ENCODE data around the gene ZNF576.

ZNF576 gene

DNA sequence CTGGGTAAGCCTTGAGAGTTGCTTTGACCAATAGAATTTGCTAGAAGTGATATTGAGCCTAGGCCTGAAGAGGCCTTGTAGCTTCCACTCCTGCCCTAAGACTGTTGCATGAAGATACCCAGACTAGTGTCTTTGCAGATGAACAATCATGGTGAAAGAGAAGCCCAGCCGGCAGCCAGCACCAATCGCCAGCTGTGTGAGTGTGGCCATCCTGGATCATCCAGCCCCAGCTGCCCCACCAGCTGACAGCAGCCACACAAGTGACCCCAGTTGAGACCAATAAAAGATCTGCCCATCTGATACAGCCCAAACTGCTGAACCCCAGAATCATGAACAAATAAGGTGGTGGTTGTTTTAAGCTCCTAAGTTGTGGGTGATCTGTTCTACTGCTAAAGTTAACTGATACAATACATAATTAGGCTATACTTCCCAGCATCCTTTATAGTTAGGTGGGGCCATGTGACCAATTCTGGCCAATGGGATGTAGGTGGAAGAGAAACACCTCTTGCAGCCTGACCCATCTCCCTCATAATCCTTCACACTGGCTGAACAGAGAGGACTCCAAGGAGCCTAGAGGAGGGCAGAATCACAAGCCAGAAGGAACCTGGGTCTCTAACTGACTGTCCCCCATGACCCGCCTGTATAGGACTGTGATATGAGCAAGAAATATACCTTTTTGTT is 32.4 kb downstream of the ZNF576 start:
- Histone ChIP-seq H3K9ac (no peak overlapping the region), H3K79me2 (ENCODE audit: insufficient read depth, low read depth) (no peaks in the 10 kb centered on the region), H3K4me2 (no peak overlapping the region), H3K27ac (no peak overlapping the region), H2AFZ (ENCODE audit: low read depth) (no peak overlapping the region), H4K20me1 (ENCODE audit: insufficient read depth) (no peaks in the 10 kb centered on the region), H3K36me3 (ENCODE audit: insufficient read depth) (no peaks in the 10 kb centered on the region), H3K4me3 (IDR thresholded peaks at IDR 0.05; ENCODE audit: insufficient read depth, low read depth, low read length) (no peak overlapping the region), H3K4me1 (ENCODE audit: low read depth, poor library complexity, severe bottlenecking) (peaks cover 4% of the 10 kb centered on the region), H3K27me3 (ENCODE audit: insufficient read depth, low read depth) (peaks cover 3% of the 10 kb centered on the region; the same call in 1 of the 2 replicates)
- TF ChIP-seq, protein P1, sequence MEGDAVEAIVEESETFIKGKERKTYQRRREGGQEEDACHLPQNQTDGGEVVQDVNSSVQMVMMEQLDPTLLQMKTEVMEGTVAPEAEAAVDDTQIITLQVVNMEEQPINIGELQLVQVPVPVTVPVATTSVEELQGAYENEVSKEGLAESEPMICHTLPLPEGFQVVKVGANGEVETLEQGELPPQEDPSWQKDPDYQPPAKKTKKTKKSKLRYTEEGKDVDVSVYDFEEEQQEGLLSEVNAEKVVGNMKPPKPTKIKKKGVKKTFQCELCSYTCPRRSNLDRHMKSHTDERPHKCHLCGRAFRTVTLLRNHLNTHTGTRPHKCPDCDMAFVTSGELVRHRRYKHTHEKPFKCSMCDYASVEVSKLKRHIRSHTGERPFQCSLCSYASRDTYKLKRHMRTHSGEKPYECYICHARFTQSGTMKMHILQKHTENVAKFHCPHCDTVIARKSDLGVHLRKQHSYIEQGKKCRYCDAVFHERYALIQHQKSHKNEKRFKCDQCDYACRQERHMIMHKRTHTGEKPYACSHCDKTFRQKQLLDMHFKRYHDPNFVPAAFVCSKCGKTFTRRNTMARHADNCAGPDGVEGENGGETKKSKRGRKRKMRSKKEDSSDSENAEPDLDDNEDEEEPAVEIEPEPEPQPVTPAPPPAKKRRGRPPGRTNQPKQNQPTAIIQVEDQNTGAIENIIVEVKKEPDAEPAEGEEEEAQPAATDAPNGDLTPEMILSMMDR (conservative IDR thresholded peaks at IDR 0.05; ENCODE audit: low read depth, low read length), result no peak

DNA sequence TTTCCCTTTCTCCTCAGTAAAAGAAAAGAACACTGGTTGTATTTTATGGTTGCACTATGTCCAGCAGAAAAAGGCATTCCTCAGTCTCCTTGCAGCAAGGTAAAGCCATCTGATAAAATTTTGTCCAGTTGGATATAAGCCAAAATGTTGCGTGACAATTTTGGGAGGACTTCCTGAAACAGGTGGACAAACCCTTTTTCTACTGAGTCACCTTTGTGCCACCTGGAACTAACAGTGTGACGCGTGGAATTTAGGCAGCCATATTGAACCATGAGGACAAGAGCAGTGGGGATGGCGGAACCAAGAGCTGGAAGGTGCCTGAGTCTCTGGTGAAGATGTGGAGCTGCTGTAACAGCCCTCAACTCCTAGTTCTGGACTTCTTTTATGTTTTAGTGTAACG is 35.1 kb downstream of the ZNF576 start:
- no peaks in the 10 kb centered on the region for H3K36me3 ChIP-seq (ENCODE audit: insufficient read depth)
- H3K27ac ChIP-seq, result no peak overlapping the region
- H3K4me1 ChIP-seq (ENCODE audit: low read depth, poor library complexity, severe bottlenecking), result no peaks in the 10 kb centered on the region
- no peaks in the 10 kb centered on the region for H4K20me1 ChIP-seq (ENCODE audit: insufficient read depth)
- H3K79me2 ChIP-seq (ENCODE audit: insufficient read depth, low read depth), result no peaks in the 10 kb centered on the region
- no peak overlapping the region for H3K4me2 ChIP-seq
- no peak overlapping the region for H2AFZ ChIP-seq (ENCODE audit: low read depth)
- TF ChIP-seq, protein P1 (conservative IDR thresholded peaks at IDR 0.05; ENCODE audit: low read depth, low read length), result no peak
- no peak overlapping the region for H3K4me3 ChIP-seq (IDR thresholded peaks at IDR 0.05; ENCODE audit: insufficient read depth, low read depth, low read length)
- H3K9ac ChIP-seq, result no peak overlapping the region
- peaks cover 3% of the 10 kb centered on the region; the same call in 1 of the 2 replicates for H3K27me3 ChIP-seq (ENCODE audit: insufficient read depth, low read depth)

DNA sequence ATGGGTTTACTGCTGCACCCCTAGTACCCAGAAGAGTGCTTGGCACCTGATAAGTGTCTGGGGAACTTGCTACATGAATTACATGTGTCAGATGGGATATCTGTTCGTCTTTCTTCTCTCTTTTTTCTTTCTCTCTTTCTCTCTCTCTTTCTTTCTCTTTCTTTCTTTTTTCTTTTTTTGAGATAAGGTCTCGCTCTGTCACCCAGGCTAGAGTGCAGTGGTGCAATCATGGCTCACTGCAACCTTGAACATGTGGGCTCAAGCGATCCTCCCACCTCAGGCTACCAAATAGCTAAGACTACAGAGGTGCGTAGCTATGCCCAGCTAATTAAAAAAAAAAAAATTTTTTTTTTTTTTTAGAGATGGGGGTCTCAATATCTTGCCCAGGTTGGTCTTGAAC is 37.1 kb downstream of the ZNF576 start:
- no peaks in the 10 kb centered on the region for H3K4me1 ChIP-seq (ENCODE audit: low read depth, poor library complexity, severe bottlenecking)
- no peaks in the 10 kb centered on the region for H3K36me3 ChIP-seq (ENCODE audit: insufficient read depth)
- no peaks in the 10 kb centered on the region for H3K79me2 ChIP-seq (ENCODE audit: insufficient read depth, low read depth)
- TF ChIP-seq, protein P1 (conservative IDR thresholded peaks at IDR 0.05; ENCODE audit: low read depth, low read length), result no peak
- peaks cover 20% of the 10 kb centered on the region; the same call in 1 of the 2 replicates for H3K27me3 ChIP-seq (ENCODE audit: insufficient read depth, low read depth)
- H4K20me1 ChIP-seq (ENCODE audit: insufficient read depth), result no peaks in the 10 kb centered on the region
- H3K4me2 ChIP-seq, result no peak overlapping the region
- H3K9ac ChIP-seq, result no peak overlapping the region
- no peak overlapping the region for H3K27ac ChIP-seq
- H2AFZ ChIP-seq (ENCODE audit: low read depth), result no peak overlapping the region
- no peak overlapping the region for H3K4me3 ChIP-seq (IDR thresholded peaks at IDR 0.05; ENCODE audit: insufficient read depth, low read depth, low read length)

DNA sequence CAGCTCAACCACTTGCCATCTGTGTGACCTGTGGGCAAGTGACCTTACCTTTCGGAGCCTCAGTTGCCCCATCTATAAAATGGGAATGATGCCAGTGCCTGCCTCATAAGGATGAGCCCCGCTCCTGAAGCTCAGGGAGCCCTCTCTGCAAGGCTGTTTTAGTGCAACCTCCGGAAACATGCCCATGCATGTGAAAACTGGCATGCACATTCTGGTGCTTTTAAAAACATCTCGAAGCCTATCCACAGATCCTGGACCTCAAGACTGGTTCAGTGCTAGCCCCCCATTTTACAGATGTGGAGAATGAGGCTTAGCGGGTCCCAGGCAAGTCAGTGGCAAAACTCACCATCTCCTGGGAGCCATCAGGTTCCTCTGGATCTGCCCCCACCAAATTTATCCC is 37.7 kb downstream of the ZNF576 start:
- Histone ChIP-seq H3K9ac (no peak overlapping the region), H4K20me1 (ENCODE audit: insufficient read depth) (no peaks in the 10 kb centered on the region), H3K4me3 (IDR thresholded peaks at IDR 0.05; ENCODE audit: insufficient read depth, low read depth, low read length) (no peak overlapping the region), H3K79me2 (ENCODE audit: insufficient read depth, low read depth) (no peaks in the 10 kb centered on the region), H2AFZ (ENCODE audit: low read depth) (no peak overlapping the region), H3K36me3 (ENCODE audit: insufficient read depth) (no peaks in the 10 kb centered on the region), H3K27me3 (ENCODE audit: insufficient read depth, low read depth) (peaks cover 26% of the 10 kb centered on the region), H3K4me2 (no peak overlapping the region), H3K4me1 (ENCODE audit: low read depth, poor library complexity, severe bottlenecking) (no peaks in the 10 kb centered on the region), H3K27ac (no peak overlapping the region)
- TF ChIP-seq, protein P1 (conservative IDR thresholded peaks at IDR 0.05; ENCODE audit: low read depth, low read length), result no peak
